GM12891 (cell line): ENCODE measurements around the gene ZNF275.

Source experiments
- POLR2A ChIP-seq: IDR thresholded peaks from 2 replicates; pipeline ENCODE4 v1.6.1; 2011; ENCODE audit warnings: low read depth, low read length, control low read depth
- POLR2AphosphoS5 ChIP-seq: IDR thresholded peaks from 2 replicates; pipeline ENCODE4 v1.6.1; 2011; ENCODE audit warnings: low read depth, low read length, control low read depth

DNA sequence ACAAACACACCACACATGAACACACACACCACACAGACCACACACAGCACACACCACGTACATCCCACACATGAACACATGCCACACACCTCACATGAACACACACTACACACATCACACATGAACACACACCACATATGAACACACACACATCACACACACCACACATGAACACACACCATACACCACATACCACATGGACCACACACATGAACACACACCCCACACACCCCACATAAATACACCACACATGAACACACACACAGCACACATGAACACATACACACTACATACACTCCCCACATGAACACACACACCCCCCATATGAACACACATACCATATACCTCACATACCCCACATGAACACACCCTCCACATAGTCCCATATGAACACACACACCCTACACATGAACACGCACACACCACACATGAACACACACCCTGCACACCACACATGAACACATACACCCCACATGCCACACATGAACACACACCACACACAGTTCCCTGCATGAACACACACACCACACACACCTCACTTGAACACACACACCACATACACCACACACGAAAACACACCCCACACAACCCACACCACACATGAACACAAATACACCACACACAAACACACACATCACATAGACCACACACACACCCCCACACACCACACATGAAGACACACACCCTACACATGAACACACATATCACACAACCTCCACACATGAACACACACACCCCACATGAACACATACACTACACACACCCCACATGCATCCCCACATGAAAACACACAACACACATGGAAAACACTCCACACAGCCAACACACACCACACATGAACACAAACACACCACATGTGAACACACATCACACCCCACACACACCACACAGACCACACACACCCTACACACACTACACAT lies 48.9 kb downstream of the ZNF275 start:
- TF ChIP-seq POLR2A: no peak
- no peak for TF ChIP-seq POLR2AphosphoS5
